OCI-LY7 (cell line): ENCODE results near the gene TBC1D2B. TPM values are rescaled to one million over a fixed set of nuclear protein-coding genes. Genes with fewer than 3 reads are reported as not detected.

ENCODE experiments used
- BruUV-seq: library from RNA; stranded (reverse); fragments of 400-500 nt; replicated peaks from 2 replicates; lab custom pipeline; 2021; lab: Mats Ljungman, UMichigan
- CTCF ChIA-PET: fragments of 300-600 bp; sonication (Branson Sonifier 250); formaldehyde crosslinking; loops from one replicate; lab custom pipeline; 2022; ENCODE audit warnings: antibody characterized with exemption; ENCODE audit not compliant: unreplicated experiment; lab: Charles Lee
- POLR2A ChIA-PET: fragments of 300-600 bp; sonication (Branson Sonifier 250); formaldehyde crosslinking; loops from one replicate; lab custom pipeline; 2022; ENCODE audit warnings: antibody characterized with exemption; lab: Charles Lee
- DNase-seq: peaks from one replicate; pipeline ENCODE4 v3.0.0-alpha.2; 2015; ENCODE audit warnings: low spot score
- H2AFZ ChIP-seq: fragments of 200-600 bp; sonication (generic), shearing (Covaris generic); 2 replicates; pipeline ENCODE4 v1.6.1; 2014; ENCODE audit warnings: mild to moderate bottlenecking, antibody characterized with exemption, low read length, moderate library complexity
- H3K27ac ChIP-seq: fragments of 200-600 bp; sonication (generic); 2 replicates; pipeline ENCODE4 v1.5.1; 2014; ENCODE audit warnings: mixed run types, low read depth, mild to moderate bottlenecking, moderate library complexity, low read length, inconsistent platforms; ENCODE audit not compliant: poor library complexity, severe bottlenecking
- H3K36me3 ChIP-seq: fragments of 200-600 bp; sonication (generic); 2 replicates; pipeline ENCODE4 v1.6.1; 2014; ENCODE audit warnings: mild to moderate bottlenecking, antibody characterized with exemption, low read length, moderate library complexity, mixed read lengths; ENCODE audit not compliant: insufficient read depth
- H3K4me1 ChIP-seq: fragments of 200-600 bp; sonication (generic); 2 replicates; pipeline ENCODE4 v1.5.1; 2014; ENCODE audit warnings: mild to moderate bottlenecking, low read length; ENCODE audit not compliant: insufficient read depth, poor library complexity, severe bottlenecking
- H3K4me2 ChIP-seq: fragments of 200-600 bp; sonication (generic); 2 replicates; pipeline ENCODE4 v1.6.1; 2014; ENCODE audit warnings: mild to moderate bottlenecking, low read length
- H3K4me3 ChIP-seq: fragments of 200-600 bp; sonication (generic); 2 replicates; pipeline ENCODE4 v1.5.1; 2014; ENCODE audit warnings: mild to moderate bottlenecking, low read depth, low read length; ENCODE audit not compliant: poor library complexity, severe bottlenecking
- H3K79me2 ChIP-seq: fragments of 200-600 bp; sonication (generic); 2 replicates; pipeline ENCODE4 v1.6.1; 2016; ENCODE audit warnings: low read depth, mild to moderate bottlenecking, low read length, moderate library complexity, mixed read lengths; ENCODE audit not compliant: insufficient read depth
- H3K9me2 ChIP-seq: fragments of 200-600 bp; sonication (generic); 2 replicates; pipeline ENCODE4 v1.6.1; 2016; ENCODE audit warnings: mild to moderate bottlenecking, low read length, mixed read lengths; ENCODE audit not compliant: insufficient read depth
- H3K9me3 ChIP-seq: fragments of 200-600 bp; sonication (generic); 2 replicates; pipeline ENCODE4 v1.6.1; 2014; ENCODE audit warnings: mild to moderate bottlenecking, mixed run types, low read length, mixed read lengths
- H4K20me1 ChIP-seq: fragments of 200-600 bp; sonication (generic); 2 replicates; pipeline ENCODE4 v1.6.1; 2014; ENCODE audit warnings: mild to moderate bottlenecking, antibody characterized with exemption, low read length, moderate library complexity, mixed read lengths; ENCODE audit not compliant: insufficient read depth
- EZH2phosphoT487 ChIP-seq: fragments of 200-600 bp; sonication (generic); IDR thresholded peaks from 2 replicates; pipeline ENCODE4 v1.6.1; 2018; ENCODE audit warnings: low read depth, borderline replicate concordance, mild to moderate bottlenecking, mixed run types, antibody characterized with exemption, low read length, moderate library complexity, mixed read lengths
- intact Hi-C: fragments of 100-400 bp; cut with micrococcal nuclease; formaldehyde crosslinking; loops from one replicate; pipeline ENCODE4 v1.10.0; 2022; ENCODE audit not compliant: unreplicated experiment
- total RNA-seq, 2 experiments: library from RNA; depleted of rRNA in 1 of 2; stranded (reverse); fragments of >200 nt in 1 of 2; shearing (Covaris generic) in 1 of 2; gene quantifications; 2 replicates each; pipeline ENCODE4 v1.2.3, GENCODE V29; 2014 to 2022
- TF ChIP-seq, protein P1 (sequence below): fragments of 200-600 bp; sonication (generic); conservative IDR thresholded peaks from 2 replicates; pipeline ENCODE4 v1.5.1; 2014; ENCODE audit warnings: mild to moderate bottlenecking, antibody characterized with exemption, low read length, moderate library complexity, mixed read lengths

The TBC1D2B gene
- total RNA-seq, 2 experiments from 2014 or later: 30.9 to 41.5 TPM

- BruUV-seq: no TSS peak
- H3K36me3 ChIP-seq: no peaks in the 10 kb centered on the region
- H3K9me2 ChIP-seq: no peaks in the 10 kb centered on the region
- TF ChIP-seq, protein P1, sequence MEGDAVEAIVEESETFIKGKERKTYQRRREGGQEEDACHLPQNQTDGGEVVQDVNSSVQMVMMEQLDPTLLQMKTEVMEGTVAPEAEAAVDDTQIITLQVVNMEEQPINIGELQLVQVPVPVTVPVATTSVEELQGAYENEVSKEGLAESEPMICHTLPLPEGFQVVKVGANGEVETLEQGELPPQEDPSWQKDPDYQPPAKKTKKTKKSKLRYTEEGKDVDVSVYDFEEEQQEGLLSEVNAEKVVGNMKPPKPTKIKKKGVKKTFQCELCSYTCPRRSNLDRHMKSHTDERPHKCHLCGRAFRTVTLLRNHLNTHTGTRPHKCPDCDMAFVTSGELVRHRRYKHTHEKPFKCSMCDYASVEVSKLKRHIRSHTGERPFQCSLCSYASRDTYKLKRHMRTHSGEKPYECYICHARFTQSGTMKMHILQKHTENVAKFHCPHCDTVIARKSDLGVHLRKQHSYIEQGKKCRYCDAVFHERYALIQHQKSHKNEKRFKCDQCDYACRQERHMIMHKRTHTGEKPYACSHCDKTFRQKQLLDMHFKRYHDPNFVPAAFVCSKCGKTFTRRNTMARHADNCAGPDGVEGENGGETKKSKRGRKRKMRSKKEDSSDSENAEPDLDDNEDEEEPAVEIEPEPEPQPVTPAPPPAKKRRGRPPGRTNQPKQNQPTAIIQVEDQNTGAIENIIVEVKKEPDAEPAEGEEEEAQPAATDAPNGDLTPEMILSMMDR: no peak
- no peak for TF ChIP-seq EZH2phosphoT487
- intact Hi-C loops: no loop called here
- no peaks in the 10 kb centered on the region for H4K20me1 ChIP-seq
- H2AFZ ChIP-seq: no peak overlapping the region
- peaks cover 22% of the 10 kb centered on the region for H3K4me1 ChIP-seq
- H3K27ac ChIP-seq: no peak overlapping the region
- H3K79me2 ChIP-seq: no peaks in the 10 kb centered on the region
- H3K9me3 ChIP-seq: no peaks in the 10 kb centered on the region
- no peak overlapping the region for H3K4me3 ChIP-seq
- ChIA-PET POLR2A (no interaction called here), CTCF (interaction anchor here (0.6 kb wide), 1 partner anchor 27 kb away, joined by 3 read pairs; no protein-coding TSS in a partner anchor)
- no peak overlapping the region for H3K4me2 ChIP-seq
- DNase-seq: no peak
These were observed 8.4 kb upstream of the TBC1D2B start for GRCh38 chr15:78085928-78086327.

DNA sequence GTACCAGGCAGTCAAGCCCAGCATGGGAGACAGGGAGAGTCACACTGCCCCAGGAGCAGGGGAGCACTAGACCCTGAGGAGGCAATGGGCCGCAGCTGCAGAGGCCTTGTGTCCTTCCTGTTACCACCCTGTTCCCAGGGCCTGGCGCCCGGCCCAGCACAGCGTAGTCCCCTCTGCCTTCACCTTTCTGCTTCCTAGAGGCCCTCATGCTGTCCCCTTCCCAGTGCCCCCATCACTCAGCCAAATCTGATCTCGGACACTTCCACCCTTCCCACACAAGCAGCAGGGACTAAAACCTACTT lies 6.9 kb upstream of the TBC1D2B start:
- Histone ChIP-seq H3K27ac (no peak overlapping the region), H3K36me3 (no peaks in the 10 kb centered on the region), H3K79me2 (no peaks in the 10 kb centered on the region), H2AFZ (no peak overlapping the region), H3K4me1 (peaks cover 22% of the 10 kb centered on the region), H3K4me2 (no peak overlapping the region), H4K20me1 (no peaks in the 10 kb centered on the region), H3K9me2 (no peaks in the 10 kb centered on the region), H3K4me3 (no peak overlapping the region), H3K9me3 (no peaks in the 10 kb centered on the region)
- POLR2A ChIA-PET: no interaction called here
- intact Hi-C loops: no loop called here
- CTCF ChIA-PET: no interaction called here
- TF ChIP-seq, protein P1: no peak
- TF ChIP-seq EZH2phosphoT487: no peak
- BruUV-seq: no TSS peak
- DNase-seq: no peak

DNA sequence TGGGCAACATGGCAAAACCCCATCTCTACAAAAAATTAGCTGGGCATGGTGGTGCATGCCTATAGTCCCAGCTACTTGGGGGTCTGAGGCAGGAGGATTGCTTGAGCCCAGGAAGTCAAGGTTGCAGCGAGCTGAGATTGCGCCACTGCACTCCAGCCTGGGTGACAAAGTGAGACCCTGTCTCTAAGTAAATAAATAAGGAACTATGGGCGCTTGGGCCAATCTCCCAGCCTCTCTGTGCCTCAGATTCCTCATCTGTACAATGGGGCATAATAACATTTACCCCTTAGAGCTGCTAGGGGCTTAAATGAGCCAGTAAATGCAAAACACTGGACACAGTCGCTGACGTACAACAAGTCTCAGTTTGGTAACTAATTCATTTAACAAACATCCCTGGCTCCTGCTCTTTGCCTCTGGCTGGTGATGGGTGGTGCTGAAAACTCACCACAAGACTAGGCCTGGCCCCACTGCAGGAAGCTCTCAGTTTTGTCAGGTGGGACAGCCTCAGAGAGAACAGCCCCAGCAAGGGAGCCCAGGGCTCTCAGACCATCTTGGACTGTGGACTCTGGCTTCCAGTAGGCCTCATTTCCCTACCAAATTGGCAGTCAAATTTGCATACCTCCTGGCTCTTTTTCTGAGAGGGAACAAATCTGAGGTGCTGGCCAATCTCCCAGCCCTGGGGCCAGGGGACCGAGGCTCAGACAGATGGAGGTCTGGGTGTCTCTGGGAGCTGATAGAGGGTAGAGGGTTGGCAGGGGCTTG lies 6.4 kb upstream of the TBC1D2B start:
- CTCF ChIA-PET: no interaction called here
- TF ChIP-seq EZH2phosphoT487: no peak
- TF ChIP-seq, protein P1: no peak
- peaks cover 22% of the 10 kb centered on the region for H3K4me1 ChIP-seq
- no peaks in the 10 kb centered on the region for H3K36me3 ChIP-seq
- H3K4me3 ChIP-seq: no peak overlapping the region
- no peak overlapping the region for H3K27ac ChIP-seq
- no peaks in the 10 kb centered on the region for H4K20me1 ChIP-seq
- POLR2A ChIA-PET: interaction anchor here (1.0 kb wide), 1 partner anchor 71 kb away, joined by 3 read pairs; no protein-coding TSS in a partner anchor
- H3K9me3 ChIP-seq: no peaks in the 10 kb centered on the region
- no peaks in the 10 kb centered on the region for H3K9me2 ChIP-seq
- no peak for DNase-seq
- H3K79me2 ChIP-seq: no peaks in the 10 kb centered on the region
- H3K4me2 ChIP-seq: no peak overlapping the region
- H2AFZ ChIP-seq: no peak overlapping the region
- no TSS peak for BruUV-seq
- intact Hi-C loops: no loop called here
